HT-29 (cell line): ENCODE results near the gene TBC1D9. TPM values are rescaled to one million over a fixed set of nuclear protein-coding genes. Genes with fewer than 3 reads are reported as not detected.

ENCODE experiments used
- small RNA-seq: library from RNA; depleted of rRNA; stranded (forward); fragments of <200 nt; gene quantifications from one replicate; pipeline ENCODE3, GENCODE V24; 2014
- total RNA-seq: library from RNA; depleted of rRNA; stranded (reverse); fragments of >200 nt; shearing (Covaris generic); gene quantifications from 2 replicates; pipeline ENCODE4 v1.2.3, GENCODE V29; 2014; rRNA removed

TBC1D9 gene
- total RNA-seq, 1 experiment from 2014 or later, result 9.0 TPM

Small RNA genes within 50 kb of the gene (small RNA-seq; reads per million reads assigned to genes)
- gene AC108019.1 (not detected), gene RF00019 (not detected), gene RN7SL152P (not detected), gene RNY1P14 (not detected)

Other genes with a start within 250 kb of the TBC1D9 start
- gene ELMOD2, start 232.2 kb downstream of the TBC1D9 start, total RNA-seq, result 4.9 and 9.9 TPM in 2 replicates
- not detected in 2 replicates for gene UCP1, start 187.4 kb downstream of the TBC1D9 start, total RNA-seq